HCT116 (cell line): ENCODE data around the gene IMPA2. TPM values are rescaled to one million over a fixed set of nuclear protein-coding genes. Genes with fewer than 3 reads are reported as not detected.

Experiments used
- ATAC-seq: fragments of 200-7000 bp; cut with Tn5 transposase; 2 replicates; pipeline ENCODE4 v1.9.1; 2020; ENCODE audit warnings: mild to moderate bottlenecking, moderate library complexity
- BruUV-seq: library from RNA; stranded (reverse); fragments of 400-500 nt; replicated peaks from 2 replicates; lab custom pipeline; 2021; lab: Mats Ljungman, UMichigan
- CTCF ChIA-PET: fragments of 300-600 bp; sonication (Branson Sonifier 250); formaldehyde crosslinking; loops from one replicate; lab custom pipeline; 2021; ENCODE audit warnings: antibody characterized with exemption; lab: Charles Lee
- POLR2A ChIA-PET: fragments of 300-600, 350-600 bp; sonication (Branson Sonifier 250); formaldehyde crosslinking; loops from one replicate; lab custom pipeline; 2021; ENCODE audit warnings: antibody characterized with exemption; lab: Charles Lee
- RAD21 ChIA-PET, 2 experiments: fragments of 300-600 bp; sonication (Branson Sonifier 250); formaldehyde crosslinking; loops; one replicate each; lab custom pipeline; 2023; ENCODE audit warnings: low total read pairs in 2 of 2; ENCODE audit not compliant: uncharacterized antibody in 2 of 2, unreplicated experiment in 2 of 2, low non-redundant PET in 1 of 2; lab: Charles Lee
- DNase-seq: peaks from one replicate; pipeline ENCODE4 v3.0.0-alpha.2; 2010; ENCODE audit warnings: low read depth, low spot score
- H2AFZ ChIP-seq: fragments of 200-600 bp; shearing (Covaris generic), sonication (generic); 2 replicates; pipeline ENCODE4 v1.6.1; 2017; ENCODE audit warnings: low read depth, mixed run types, mixed read lengths, antibody characterized with exemption, low read length; ENCODE audit not compliant: poor library complexity, severe bottlenecking
- H3K27ac ChIP-seq: 2 replicates; pipeline ENCODE4 v1.5.1; 2012; ENCODE audit warnings: low read depth, low read length
- H3K27me3 ChIP-seq: fragments of 200-600 bp; sonication (generic); 2 replicates; pipeline ENCODE4 v1.6.1; 2016; ENCODE audit warnings: mixed run types, low read length, mixed read lengths; ENCODE audit not compliant: insufficient read depth
- H3K36me3 ChIP-seq, 2 experiments: fragments of 200-500 bp in 1 of 2; fragments of 200-600 bp in 1 of 2; sonication (Bioruptor generic) in 1 of 2; sonication (generic) in 1 of 2; 2 replicates each; pipeline versions ENCODE4 v1.5.1 to v1.6.1; 2014 to 2016; ENCODE audit warnings: low read length in 2 of 2, inconsistent platforms in 1 of 2, mixed read lengths in 1 of 2, mixed run types in 1 of 2; ENCODE audit not compliant: insufficient read depth in 2 of 2, control insufficient read depth in 1 of 2
- H3K4me1 ChIP-seq, 2 experiments: fragments of 200-600 bp in 1 of 2; sonication (generic) in 1 of 2; 2 replicates each; pipeline versions ENCODE4 v1.5.1 to v1.6.1; 2012 to 2017; ENCODE audit warnings: low read length in 2 of 2, inconsistent platforms in 1 of 2, mild to moderate bottlenecking in 1 of 2, mixed read lengths in 1 of 2, mixed run types in 1 of 2, moderate library complexity in 1 of 2; ENCODE audit not compliant: insufficient read depth in 2 of 2, control insufficient read depth in 1 of 2
- H3K4me2 ChIP-seq: fragments of 200-600 bp; sonication (generic); 2 replicates; pipeline ENCODE4 v1.6.1; 2017; ENCODE audit warnings: mixed run types, low read length, mixed read lengths
- H3K4me3 ChIP-seq, 2 experiments: fragments of 200-600 bp in 1 of 2; sonication (generic) in 1 of 2; replicated peaks in 1 of 2; 2 replicates each; pipeline ENCODE4 v1.5.1; 2011 to 2016; ENCODE audit warnings: low read length in 2 of 2, control low read depth in 1 of 2, low read depth in 1 of 2, mild to moderate bottlenecking in 1 of 2, mixed read lengths in 1 of 2, mixed run types in 1 of 2
- H3K79me2 ChIP-seq: fragments of 200-600 bp; sonication (generic); 2 replicates; pipeline ENCODE4 v1.6.1; 2017; ENCODE audit warnings: mild to moderate bottlenecking, mixed run types, low read length, moderate library complexity, mixed read lengths; ENCODE audit not compliant: insufficient read depth
- H3K9ac ChIP-seq: fragments of 200-600 bp; sonication (generic); 2 replicates; pipeline ENCODE4 v1.6.1; 2016; ENCODE audit warnings: low read length, mixed read lengths
- H3K9me2 ChIP-seq: fragments of 200-600 bp; sonication (generic), shearing (Covaris generic); 2 replicates; pipeline ENCODE4 v1.6.1; 2017; ENCODE audit warnings: mixed run types, mild to moderate bottlenecking, moderate library complexity; ENCODE audit not compliant: insufficient read depth
- H3K9me3 ChIP-seq, 2 experiments: fragments of 200-500 bp in 1 of 2; fragments of 200-600 bp in 1 of 2; sonication (Bioruptor generic) in 1 of 2; sonication (generic) in 1 of 2; 2 replicates each; pipeline ENCODE4 v1.6.1; 2014 to 2017; ENCODE audit warnings: low read length in 2 of 2, mixed read lengths in 2 of 2, inconsistent platforms in 1 of 2, low read depth in 1 of 2, mild to moderate bottlenecking in 1 of 2, mixed run types in 1 of 2, moderate library complexity in 1 of 2; ENCODE audit not compliant: control insufficient read depth in 1 of 2, insufficient read depth in 1 of 2
- H4K20me1 ChIP-seq: fragments of 200-600 bp; sonication (generic), shearing (Covaris generic); 2 replicates; pipeline ENCODE4 v1.6.1; 2017; ENCODE audit warnings: mixed run types, mild to moderate bottlenecking, moderate library complexity; ENCODE audit not compliant: insufficient read depth
- CBX3 ChIP-seq: IDR thresholded peaks from 2 replicates; pipeline ENCODE4 v1.6.1; 2012; ENCODE audit warnings: low read depth
- CTCF ChIP-seq, 3 experiments: fragments of 200-600 bp in 1 of 3; sonication (generic) in 1 of 3; IDR thresholded peaks in 2 of 3; conservative IDR thresholded peaks in 1 of 3; 2 replicates each; pipeline ENCODE4 v1.5.1; 2012 to 2017; ENCODE audit warnings: low read depth in 2 of 3, low read length in 2 of 3, antibody characterized with exemption in 1 of 3, borderline replicate concordance in 1 of 3, control low read depth in 1 of 3, mild to moderate bottlenecking in 1 of 3, mixed read lengths in 1 of 3, mixed run types in 1 of 3, moderate library complexity in 1 of 3; ENCODE audit not compliant: insufficient read depth in 1 of 3
- ELF1 ChIP-seq: IDR thresholded peaks from 2 replicates; pipeline ENCODE4 v1.6.1; 2012; ENCODE audit warnings: low read depth, borderline replicate concordance
- EZH2 ChIP-seq: fragments of 200-600 bp; sonication (generic); IDR thresholded peaks from 2 replicates; pipeline ENCODE4 v1.6.1; 2017; ENCODE audit warnings: antibody characterized with exemption, mixed run types
- EZH2phosphoT487 ChIP-seq: fragments of 200-600 bp; IDR thresholded peaks from 2 replicates; pipeline ENCODE4 v1.6.1; 2018; ENCODE audit warnings: antibody characterized with exemption, borderline replicate concordance
- MAX ChIP-seq: IDR thresholded peaks from 2 replicates; pipeline ENCODE4 v1.6.1; 2012
- POLR2A ChIP-seq: IDR thresholded peaks from 2 replicates; pipeline ENCODE4 v1.7.0; 2011; ENCODE audit warnings: borderline replicate concordance; ENCODE audit not compliant: insufficient read depth, insufficient read length; ENCODE audit errors: extremely low read depth
- SIN3A ChIP-seq: IDR thresholded peaks from 2 replicates; pipeline ENCODE4 v1.6.1; 2012; ENCODE audit warnings: low read depth
- SP1 ChIP-seq: IDR thresholded peaks from 2 replicates; pipeline ENCODE4 v1.6.1; 2012; ENCODE audit warnings: low read depth
- SRF ChIP-seq: IDR thresholded peaks from 2 replicates; pipeline ENCODE4 v1.6.1; 2012; ENCODE audit warnings: low read depth
- TCF7L2 ChIP-seq: IDR thresholded peaks from 2 replicates; pipeline ENCODE4 v1.7.0; 2011; ENCODE audit warnings: borderline replicate concordance, inconsistent platforms; ENCODE audit not compliant: insufficient read depth, insufficient read length; ENCODE audit errors: extremely low read depth
- ZFX ChIP-seq: fragments of 450-650 bp; IDR thresholded peaks from 2 replicates; pipeline ENCODE4 v1.6.1; 2017
- ZNF274 ChIP-seq: fragments of 200-500 bp; sonication (Bioruptor generic); IDR thresholded peaks from 2 replicates; pipeline ENCODE4 v1.6.1; 2014; ENCODE audit warnings: mild to moderate bottlenecking, low read depth, low read length, inconsistent platforms
- intact Hi-C: fragments of 100-400 bp; cut with micrococcal nuclease; formaldehyde crosslinking; loops from 2 replicates; pipeline ENCODE4 v1.10.0; 2022
- total RNA-seq: library from RNA; stranded (reverse); gene quantifications from one replicate; pipeline ENCODE4 v1.2.1, GENCODE V29; 2021; ENCODE audit not compliant: unreplicated experiment

Gene IMPA2
- total RNA-seq, 1 experiment from 2014 or later = 32.5 TPM

- Histone ChIP-seq H3K36me3 (no peaks in the 10 kb centered on the region), H3K27ac (no peak overlapping the region), H3K9me2 (no peaks in the 10 kb centered on the region), H3K9ac (no peak overlapping the region), H3K4me2 (no peak overlapping the region), H2AFZ (no peak overlapping the region), H3K27me3 (no peaks in the 10 kb centered on the region), H4K20me1 (no peaks in the 10 kb centered on the region), H3K79me2 (no peaks in the 10 kb centered on the region), H3K4me1 (peaks cover 0 to 12% of the 10 kb centered on the region in 2 experiments; a peak in 2 of 4 replicates), H3K4me3 (no peak overlapping the region), H3K9me3 (no peaks in the 10 kb centered on the region)
- intact Hi-C loops = no loop called here
- ATAC-seq (no peak), DNase-seq (no peak)
- ChIA-PET POLR2A (no interaction called here), RAD21 (no interaction called here), CTCF (no interaction called here)
- no TSS peak for BruUV-seq
- TF ChIP-seq SRF (no peak), MAX (no peak), CBX3 (no peak), ZFX (no peak), ELF1 (no peak), EZH2phosphoT487 (no peak), SP1 (no peak), SIN3A (no peak), POLR2A (no peak), TCF7L2 (no peak), EZH2 (no peak), CTCF (IDR thresholded peaks at IDR 0.05 in 2 of 3, conservative IDR thresholded peaks at IDR 0.05 in 1 of 3; ENCODE audit: borderline replicate concordance in 1 of 3, insufficient read depth in 1 of 3, low read depth in 2 of 3, low read length in 2 of 3) (no peak), ZNF274 (no peak)
Observed at GRCh38 chr18:12041561-12041960, 60.3 kb downstream of the IMPA2 start.
